GM19240 (cell line): ENCODE data around the gene EPB41L1.

Source experiments
- DNase-seq: peaks from one replicate; pipeline ENCODE4 v3.0.0; 2011; ENCODE audit warnings: low spot score; ENCODE audit not compliant: insufficient read length

Gene EPB41L1

GRCh38 chr20:36153736-36154699 is 522 bp upstream of the EPB41L1 start:
- no peak for DNase-seq

DNA sequence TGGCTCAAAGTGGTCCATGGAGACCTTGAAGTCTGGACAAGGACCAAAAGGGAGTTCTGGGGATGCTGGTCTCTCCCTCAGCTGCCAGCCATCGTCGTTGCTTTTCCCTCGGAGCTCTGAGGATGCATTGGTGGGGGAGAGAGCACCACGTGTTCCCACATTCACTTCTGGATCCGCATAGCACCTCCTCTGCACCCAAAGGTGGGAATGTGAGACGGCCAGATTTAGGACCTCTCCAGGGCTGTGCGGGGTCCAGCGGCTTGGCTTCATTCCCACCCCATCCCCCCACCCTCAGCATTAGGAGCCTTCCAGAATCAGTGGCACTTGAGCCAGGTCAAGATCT is 1.1 kb downstream of the EPB41L1 start:
- no peak for DNase-seq

GRCh38 chr20:36155991-36156390 is 1.5 kb downstream of the EPB41L1 start:
- no peak for DNase-seq

DNA sequence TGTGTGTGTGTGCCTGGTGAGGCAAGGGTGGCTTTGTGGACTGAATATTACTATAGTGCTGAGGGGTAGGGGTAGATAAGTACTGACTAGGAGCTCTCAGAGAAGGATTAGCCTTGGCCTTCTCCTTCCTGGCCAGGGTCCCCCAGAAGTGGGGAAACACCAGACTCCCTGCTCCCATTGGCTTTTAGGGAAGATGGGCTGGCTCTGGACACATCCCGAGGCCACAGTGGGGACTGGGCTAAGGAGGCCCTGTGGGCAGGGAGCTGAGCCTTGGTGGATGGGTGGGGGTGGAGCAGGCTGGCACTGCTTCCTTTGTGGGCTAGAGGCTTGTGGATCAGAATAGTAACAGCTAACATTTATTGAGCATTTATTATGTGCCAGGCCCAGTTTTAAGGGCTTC is 3.1 kb downstream of the EPB41L1 start:
- no peak for DNase-seq

DNA sequence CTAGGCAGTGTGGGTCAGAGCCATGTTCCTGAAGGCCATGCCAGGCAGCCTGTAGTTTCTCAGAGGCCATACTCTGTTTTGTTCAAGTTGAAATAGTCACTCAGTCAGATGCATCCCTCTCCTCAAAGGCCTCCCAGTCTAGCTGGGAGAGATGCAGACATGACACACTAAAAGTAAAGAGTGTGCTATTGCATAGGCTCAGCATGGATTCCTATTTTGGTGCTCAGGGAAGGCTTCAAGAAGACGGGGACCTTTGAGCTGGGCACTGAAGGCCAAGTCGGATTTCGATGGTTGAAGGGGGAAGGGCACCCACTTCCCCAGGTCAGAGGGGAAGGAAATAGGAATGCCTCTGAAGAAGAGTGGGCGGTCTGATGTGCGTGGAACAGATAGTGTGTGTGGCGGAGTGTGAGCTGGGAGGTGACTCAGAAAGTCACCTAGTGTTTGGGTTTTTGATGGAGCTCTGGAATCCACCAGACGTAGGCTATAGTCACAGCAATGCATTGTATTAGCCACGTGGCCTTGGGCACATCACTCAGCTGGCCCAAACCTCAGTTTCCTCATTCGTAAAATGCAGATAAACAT is 3.7 kb downstream of the EPB41L1 start:
- no peak for DNase-seq

DNA sequence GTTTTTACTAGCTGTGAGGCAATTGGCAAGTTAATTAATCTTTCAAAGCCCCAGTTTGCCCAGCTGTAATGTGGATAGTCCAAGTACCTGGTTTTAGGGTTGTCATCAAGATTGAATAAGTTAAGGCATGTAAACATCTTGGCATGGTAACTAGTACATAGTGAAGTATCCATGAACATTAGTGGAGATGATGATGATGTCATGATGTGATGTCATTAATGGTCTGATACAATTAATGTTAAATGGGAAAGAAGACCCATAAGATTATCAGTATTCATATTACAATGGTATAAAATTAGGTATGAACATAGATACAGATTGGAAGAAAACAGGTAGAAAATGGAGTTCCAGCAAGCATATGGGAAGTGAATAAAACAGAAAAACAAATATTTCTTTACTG is 5.3 kb downstream of the EPB41L1 start:
- no peak for DNase-seq

DNA sequence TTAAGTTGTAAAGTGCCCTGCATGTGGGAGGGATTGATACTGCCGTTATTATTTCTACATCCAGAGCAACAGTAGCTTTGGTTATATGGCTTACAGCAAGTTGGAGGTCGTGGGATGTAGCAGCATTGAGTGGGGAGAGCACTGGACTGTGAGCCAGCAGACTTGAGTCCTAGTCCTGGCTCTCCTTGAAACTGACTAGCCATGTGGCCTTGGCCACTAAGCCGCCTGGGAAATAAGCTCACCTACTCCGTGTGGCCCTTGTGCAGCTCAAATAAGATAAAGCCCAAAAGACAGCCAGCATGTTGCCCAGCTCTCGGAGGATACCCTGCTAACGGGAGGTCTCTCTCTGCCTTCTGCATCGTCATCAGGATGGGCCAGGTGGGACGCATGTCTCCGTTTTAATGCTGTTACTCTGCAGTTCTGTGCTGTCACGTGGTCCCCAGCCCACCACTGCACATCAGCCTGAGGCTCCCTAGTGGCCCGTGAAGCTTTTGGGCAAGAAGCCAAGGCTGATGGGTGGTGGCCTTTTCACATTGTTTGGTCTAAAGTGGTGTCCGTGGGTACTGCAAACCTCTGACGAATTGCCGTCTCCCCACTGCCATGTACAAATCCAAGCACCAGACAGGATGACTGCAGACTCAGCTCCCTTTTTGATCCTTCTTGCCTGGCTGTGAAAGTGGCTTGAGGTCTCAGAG is 7.9 kb downstream of the EPB41L1 start:
- DNase-seq, result no peak

DNA sequence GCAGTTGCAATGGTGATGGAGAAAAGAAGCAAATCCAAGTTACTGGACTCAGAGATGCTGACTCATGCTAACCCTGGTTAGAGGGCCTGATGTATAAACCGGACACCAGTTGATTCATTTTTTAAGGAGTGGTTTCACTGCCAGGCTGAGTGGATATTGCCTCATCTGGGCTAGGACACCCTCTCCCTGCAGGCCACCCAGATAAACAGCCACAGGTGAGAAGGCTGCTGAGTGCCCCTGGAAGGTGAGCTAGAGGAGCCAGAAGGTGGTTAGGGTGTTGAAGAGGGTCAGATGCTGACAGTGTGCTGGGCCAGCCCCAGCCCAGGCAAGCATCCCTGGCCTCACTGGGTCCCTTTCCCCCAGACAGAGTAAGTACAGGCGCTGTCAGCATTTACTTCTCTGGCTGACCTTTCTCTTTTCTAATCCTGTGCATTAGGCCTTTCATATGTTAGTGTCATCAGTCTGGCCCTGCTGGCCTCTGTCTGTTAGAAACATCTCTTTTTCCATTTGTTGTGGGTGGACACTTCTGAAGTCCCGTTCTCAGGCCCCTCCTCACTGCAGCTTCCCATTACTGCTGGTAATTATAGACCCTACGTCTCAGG is 13.5 kb downstream of the EPB41L1 start:
- no peak for DNase-seq

- DNase-seq, result no peak
Observed at GRCh38 chr20:36170542-36171215, 16.1 kb downstream of the EPB41L1 start.

- DNase-seq, result no peak
Observed at GRCh38 chr20:36173451-36173933, 19.0 kb downstream of the EPB41L1 start.

- DNase-seq, result no peak
Observed at GRCh38 chr20:36175016-36175415, 20.5 kb downstream of the EPB41L1 start.

- DNase-seq, result no peak
Observed at GRCh38 chr20:36175475-36175995, 21.0 kb downstream of the EPB41L1 start.

GRCh38 chr20:36177716-36178115 is 23.2 kb downstream of the EPB41L1 start:
- no peak for DNase-seq

DNA sequence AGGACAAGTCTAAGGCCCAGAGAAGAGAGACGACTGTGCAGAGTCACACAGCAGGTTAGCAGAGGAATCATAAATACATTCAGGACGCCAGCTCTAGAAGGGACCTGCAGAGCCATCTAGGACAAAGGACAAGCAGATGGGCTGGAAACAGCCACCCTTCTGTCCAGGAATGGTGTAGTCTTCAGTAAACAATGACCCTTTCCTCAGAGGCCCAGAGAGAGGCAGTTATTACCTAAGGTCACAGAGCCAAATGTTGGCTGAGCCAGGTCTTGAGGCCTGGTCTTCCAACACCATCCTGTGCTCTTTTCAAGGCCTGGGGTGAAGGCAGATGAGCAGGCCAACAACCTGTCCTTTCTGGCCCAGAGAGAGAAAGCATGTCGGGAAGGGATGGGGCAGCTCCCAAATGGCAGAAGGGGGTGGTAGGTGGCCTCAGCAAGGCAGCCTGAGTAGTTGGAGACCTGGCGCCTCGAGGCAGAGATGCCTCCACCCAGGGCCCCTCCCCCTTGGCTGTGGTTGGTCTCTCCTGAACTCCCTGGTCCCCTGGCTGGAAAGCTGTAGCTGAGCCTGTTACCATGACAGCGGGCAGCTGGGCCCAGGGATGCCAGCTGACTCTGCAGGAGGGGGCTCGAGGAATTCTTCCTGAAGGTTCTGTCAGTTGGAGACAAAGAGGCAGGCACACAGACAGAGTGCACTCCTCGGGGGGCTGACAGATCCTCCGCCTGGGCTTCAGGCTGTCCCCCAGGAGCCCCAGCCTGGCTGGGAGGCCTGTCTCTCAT is 24.8 kb downstream of the EPB41L1 start:
- DNase-seq, result no peak

DNA sequence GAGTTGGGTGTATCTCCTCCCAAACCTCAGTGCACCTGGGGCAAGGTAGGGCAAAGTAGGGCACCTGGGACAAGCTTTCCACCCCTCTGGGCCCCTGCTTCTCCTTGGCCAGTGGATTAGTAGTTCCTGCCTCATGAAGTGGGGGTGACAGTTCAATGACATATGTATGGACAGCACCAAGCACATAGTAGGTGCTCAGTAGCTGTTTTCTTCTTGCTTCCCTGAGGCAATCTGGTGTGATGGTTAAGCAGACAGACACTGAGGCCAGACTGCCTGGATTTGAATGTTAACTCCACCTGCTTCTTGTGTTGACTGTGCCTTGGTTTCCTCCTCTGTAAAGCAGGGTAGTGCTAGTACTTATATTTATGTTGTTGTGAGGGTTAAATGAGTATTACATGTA is 25.8 kb downstream of the EPB41L1 start:
- DNase-seq, result no peak

GRCh38 chr20:36181934-36182603 is 27.5 kb downstream of the EPB41L1 start:
- DNase-seq, result no peak

DNA sequence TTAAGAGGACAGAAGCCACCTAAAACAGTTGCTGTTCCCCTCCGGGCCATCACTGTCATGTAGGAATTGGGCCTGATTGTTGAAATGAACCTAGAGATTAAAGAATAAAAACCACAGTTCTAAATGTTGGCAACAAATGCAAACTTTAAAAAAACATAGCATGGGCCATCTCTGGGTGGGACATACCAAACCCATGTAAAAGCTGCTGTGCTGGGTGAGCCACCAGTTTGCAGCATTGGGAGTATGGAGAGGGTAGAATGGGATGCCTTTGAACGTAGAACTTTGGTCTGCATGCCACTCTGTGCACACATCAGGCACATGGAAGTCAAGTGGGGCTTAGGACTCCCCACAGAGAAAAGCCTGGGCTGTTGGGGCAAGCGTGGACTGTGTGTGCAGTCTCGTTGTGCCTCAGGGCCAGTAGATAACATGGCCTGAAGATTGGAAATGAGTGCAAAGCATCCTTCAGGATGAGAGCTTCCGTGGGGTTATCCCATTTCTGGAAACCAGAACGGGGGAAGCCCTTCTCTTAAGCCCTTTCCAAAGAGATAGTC is 28.1 kb downstream of the EPB41L1 start:
- no peak for DNase-seq

- no peak for DNase-seq
Observed at GRCh38 chr20:36183155-36183944, 28.8 kb downstream of the EPB41L1 start.
